ENCODE measurements around the gene TLE4.

- TF ChIP-seq CTCF (optimal IDR thresholded peaks at IDR 0.05 in 1 of 3, IDR thresholded peaks at IDR 0.05 in 1 of 3, conservative IDR thresholded peaks at IDR 0.05 in 1 of 3; ENCODE audit: extremely low read depth in 1 of 3, insufficient read depth in 2 of 3, low read length in 3 of 3) (no peak), EZH2 (IDR thresholded peaks at IDR 0.05; ENCODE audit: low read length) (no peak)
These were observed 184.6 kb downstream of the TLE4 start for GRCh38 chr9:79756414-79756813.

All from keratinocyte (primary cell).